NCI-H1930 (cell line): Measurements from ENCODE around the gene U2AF1.
"Not testable (repeated sequence)": the region's sequence is repeated elsewhere in the genome, so short reads cannot be mapped to it uniquely, and the experiment has no call there.

Source experiments
- DNase-seq, 2 experiments: peaks; one replicate each; lab custom pipeline; 2025; lab: John Stamatoyannopoulos, UW

The U2AF1 gene

GRCh38 chr21:43106965-43107793 lies at the start of gene U2AF1:
TSS of gene U2AF1 (minus strand) at chr21:43107570. CDS start at chr21:43107494, 76 bp downstream.
- DNase-seq = not testable (repeated sequence)

GRCh38 chr21:43153601-43154000 lies 46.2 kb upstream of the U2AF1 start:
- DNase-seq = not testable (repeated sequence)

GRCh38 chr21:43149344-43149743 lies 42.0 kb upstream of the U2AF1 start:
- DNase-seq = not testable (repeated sequence)

- not testable (repeated sequence) for DNase-seq
Measured at GRCh38 chr21:43147999-43148398, 40.6 kb upstream of the U2AF1 start.

GRCh38 chr21:43146637-43147036 lies 39.3 kb upstream of the U2AF1 start:
- DNase-seq = not testable (repeated sequence)

GRCh38 chr21:43141407-43141806 lies 34.0 kb upstream of the U2AF1 start:
- DNase-seq = not testable (repeated sequence)

- not testable (repeated sequence) for DNase-seq
Measured at GRCh38 chr21:43138944-43139343, 31.6 kb upstream of the U2AF1 start.

GRCh38 chr21:43134520-43134919 lies 27.1 kb upstream of the U2AF1 start:
- DNase-seq = not testable (repeated sequence)

- DNase-seq = not testable (repeated sequence)
Measured at GRCh38 chr21:43130094-43130493, 22.7 kb upstream of the U2AF1 start.

GRCh38 chr21:43115956-43116355 lies 8.6 kb upstream of the U2AF1 start:
- DNase-seq = not testable (repeated sequence)

GRCh38 chr21:43114483-43114882 lies 7.1 kb upstream of the U2AF1 start:
- not testable (repeated sequence) for DNase-seq

- DNase-seq = not testable (repeated sequence)
Measured at GRCh38 chr21:43109006-43109405, 1.6 kb upstream of the U2AF1 start.

- DNase-seq = not testable (repeated sequence)
Measured at GRCh38 chr21:43108177-43108576, 807 bp upstream of the U2AF1 start.

GRCh38 chr21:43107794-43108137 lies 396 bp upstream of the U2AF1 start:
- not testable (repeated sequence) for DNase-seq

- DNase-seq = not testable (repeated sequence)
Measured at GRCh38 chr21:43104642-43105041, 2.7 kb downstream of the U2AF1 start.

- not testable (repeated sequence) for DNase-seq
Measured at GRCh38 chr21:43102281-43102680, 5.1 kb downstream of the U2AF1 start.

- DNase-seq = not testable (repeated sequence)
Measured at GRCh38 chr21:43101676-43102075, 5.7 kb downstream of the U2AF1 start.

- not testable (repeated sequence) for DNase-seq
Measured at GRCh38 chr21:43101000-43101399, 6.4 kb downstream of the U2AF1 start.

GRCh38 chr21:43091979-43092614 lies 15.3 kb downstream of the U2AF1 start:
- DNase-seq = not testable (repeated sequence)

GRCh38 chr21:43090947-43091346 lies 16.4 kb downstream of the U2AF1 start:
- DNase-seq = not testable (repeated sequence)

GRCh38 chr21:43089463-43089862 lies 17.9 kb downstream of the U2AF1 start:
- DNase-seq = not testable (repeated sequence)

- not testable (repeated sequence) for DNase-seq
Measured at GRCh38 chr21:43082587-43083300, 24.6 kb downstream of the U2AF1 start.
